Measurements from ENCODE around the gene PRR13. TPM values are rescaled to one million over a fixed set of nuclear protein-coding genes. Genes with fewer than 3 reads are reported as not detected.
A peak's percentile ranks its signal among the peaks of the same experiment; 100 is the strongest.

The PRR13 gene
- total RNA-seq, 4 donors from 2014 or later = 47.8 to 77.6 (median 65.3) TPM

DNA sequence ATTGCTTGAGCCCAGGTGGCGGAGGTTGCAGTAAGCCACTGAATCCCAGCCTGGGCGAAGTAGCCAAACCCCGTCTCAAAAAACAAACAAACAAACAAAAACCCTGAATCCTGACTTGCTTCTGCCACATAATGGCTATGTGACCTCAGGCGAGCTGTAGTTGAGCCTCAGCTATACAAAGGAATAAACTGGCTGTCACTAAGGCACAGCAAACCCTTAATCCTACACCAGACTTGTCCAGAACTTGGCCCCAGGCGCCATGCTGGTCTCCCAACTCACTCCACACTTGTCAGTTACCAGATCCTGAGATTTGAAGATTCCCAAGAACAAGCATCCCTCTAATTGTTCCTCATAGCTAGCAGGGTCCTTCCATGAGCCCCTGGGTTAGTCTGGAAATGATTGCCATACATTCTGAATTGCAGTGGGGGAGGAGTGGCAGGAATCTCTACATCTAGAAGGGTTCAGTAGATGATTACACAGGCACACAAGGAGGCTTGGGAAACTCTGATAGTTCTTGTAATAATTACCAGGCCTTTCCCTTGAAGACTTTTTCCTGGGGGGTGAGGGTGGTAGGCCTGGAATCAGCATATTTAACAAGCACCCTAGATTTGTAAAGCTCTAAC is 47.8 kb downstream of the PRR13 start:
- WGBS = 91% methylated on average over 5 of the region's 5 CpGs
- TF ChIP-seq POLR2AphosphoS5 (IDR thresholded peaks at IDR 0.05) (no peak), EP300 (IDR thresholded peaks at IDR 0.05) (no peak), POLR2A (IDR thresholded peaks at IDR 0.05; ENCODE audit: low read depth) (no peak), CTCF (IDR thresholded peaks at IDR 0.05) (no peak)
- no peaks in the 10 kb centered on the region for H3K27me3 ChIP-seq
- DNase-seq (ENCODE audit: extremely low spot score) = no peak
- H3K4me1 ChIP-seq = peaks cover 12 to 28% (median 25%) of the 10 kb centered on the region in 4 donors
- H3K27ac ChIP-seq (replicated peaks in 1 of 4) = no peak overlapping the region
- H3K9me3 ChIP-seq = no peaks in the 10 kb centered on the region
- intact Hi-C loops (cut with DNase I) = no loop called here
- H3K36me3 ChIP-seq = peaks cover 11 to 39% (median 37%) of the 10 kb centered on the region in 4 donors
- no peak overlapping the region for H3K4me3 ChIP-seq

GRCh38 chr12:53492188-53492587 is 50.7 kb downstream of the PRR13 start:
- WGBS = 64% methylated on average over 20 of the region's 20 CpGs
- no peak for DNase-seq (ENCODE audit: extremely low spot score)
- intact Hi-C loops (cut with DNase I) = no loop called here
- H3K9me3 ChIP-seq = no peaks in the 10 kb centered on the region
- H3K36me3 ChIP-seq = peaks cover 0 to 11% (median 9%) of the 10 kb centered on the region in 4 donors
- no peaks in the 10 kb centered on the region for H3K27me3 ChIP-seq
- TF ChIP-seq EP300 (IDR thresholded peaks at IDR 0.05) = no peak
- TF ChIP-seq POLR2AphosphoS5 (IDR thresholded peaks at IDR 0.05) = no peak
- no peak for TF ChIP-seq CTCF (IDR thresholded peaks at IDR 0.05)
- TF ChIP-seq POLR2A (IDR thresholded peaks at IDR 0.05; ENCODE audit: low read depth) = no peak
- peaks cover 23 to 47% (median 42%) of the 10 kb centered on the region in 4 donors for H3K4me1 ChIP-seq
- peak overlapping the region; percentile 86 to 88 (median 86) for H3K27ac ChIP-seq (replicated peaks in 1 of 4)
- peak overlapping the region; percentile 67 to 75 (median 70) for H3K4me3 ChIP-seq

DNA sequence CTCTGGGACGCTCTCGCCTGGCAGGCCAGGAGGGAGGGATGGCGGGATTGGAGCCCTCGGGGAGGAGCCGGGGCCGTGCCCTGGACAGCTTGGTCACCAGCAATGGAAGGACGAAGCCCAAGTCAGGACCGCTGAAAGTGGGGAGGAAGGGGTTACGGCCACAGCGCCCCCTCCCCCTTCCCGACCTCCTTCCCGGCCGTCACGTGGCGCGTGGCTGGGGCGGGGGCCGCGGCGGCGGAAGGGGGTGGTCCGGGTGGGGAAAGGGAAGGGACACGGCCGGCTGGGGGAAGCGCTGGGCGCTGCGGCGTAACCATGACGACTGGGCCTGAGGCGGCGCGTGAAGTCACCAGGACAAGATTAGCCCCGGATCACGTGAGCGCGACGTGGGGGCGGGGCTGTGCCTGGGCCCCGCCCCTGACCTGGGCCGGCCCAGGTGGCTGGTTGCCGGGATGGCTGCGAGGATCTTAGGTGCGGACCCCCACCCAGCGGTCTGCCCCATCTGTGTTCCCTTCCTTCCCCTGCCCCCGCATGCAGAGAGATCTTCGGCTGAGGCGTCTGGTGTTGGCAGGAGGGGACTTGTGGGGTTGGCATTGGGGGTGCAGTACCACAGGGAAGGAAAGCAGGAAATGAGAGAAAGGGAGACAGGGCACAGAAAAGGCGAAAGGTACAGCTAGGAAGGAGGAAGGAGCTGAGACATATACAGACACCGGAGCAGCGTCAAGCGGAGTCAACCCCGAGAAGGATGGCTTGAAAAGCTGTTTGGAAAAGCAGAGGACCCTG is 51.5 kb downstream of the PRR13 start:
- DNase-seq (ENCODE audit: extremely low spot score) = peak; percentile 99
- TF ChIP-seq EP300 (IDR thresholded peaks at IDR 0.05) (peak; percentile 18), CTCF (IDR thresholded peaks at IDR 0.05) (no peak), POLR2AphosphoS5 (IDR thresholded peaks at IDR 0.05) (peak; percentile 70 to 80)
- Histone ChIP-seq H3K9me3 (no peaks in the 10 kb centered on the region), H3K4me1 (peaks cover 23 to 55% (median 48%) of the 10 kb centered on the region in 4 donors), H3K27me3 (no peaks in the 10 kb centered on the region), H3K4me3 (peak overlapping the region; percentile 67 to 75 (median 70)), H3K27ac (replicated peaks in 1 of 4) (peak overlapping the region; percentile 86 to 88 (median 86)), H3K36me3 (peaks cover 0 to 3% (median 2%) of the 10 kb centered on the region in 4 donors)
- intact Hi-C loops (cut with DNase I) = no loop called here
- 2% methylated on average over 12 of the region's 52 CpGs for WGBS

DNA sequence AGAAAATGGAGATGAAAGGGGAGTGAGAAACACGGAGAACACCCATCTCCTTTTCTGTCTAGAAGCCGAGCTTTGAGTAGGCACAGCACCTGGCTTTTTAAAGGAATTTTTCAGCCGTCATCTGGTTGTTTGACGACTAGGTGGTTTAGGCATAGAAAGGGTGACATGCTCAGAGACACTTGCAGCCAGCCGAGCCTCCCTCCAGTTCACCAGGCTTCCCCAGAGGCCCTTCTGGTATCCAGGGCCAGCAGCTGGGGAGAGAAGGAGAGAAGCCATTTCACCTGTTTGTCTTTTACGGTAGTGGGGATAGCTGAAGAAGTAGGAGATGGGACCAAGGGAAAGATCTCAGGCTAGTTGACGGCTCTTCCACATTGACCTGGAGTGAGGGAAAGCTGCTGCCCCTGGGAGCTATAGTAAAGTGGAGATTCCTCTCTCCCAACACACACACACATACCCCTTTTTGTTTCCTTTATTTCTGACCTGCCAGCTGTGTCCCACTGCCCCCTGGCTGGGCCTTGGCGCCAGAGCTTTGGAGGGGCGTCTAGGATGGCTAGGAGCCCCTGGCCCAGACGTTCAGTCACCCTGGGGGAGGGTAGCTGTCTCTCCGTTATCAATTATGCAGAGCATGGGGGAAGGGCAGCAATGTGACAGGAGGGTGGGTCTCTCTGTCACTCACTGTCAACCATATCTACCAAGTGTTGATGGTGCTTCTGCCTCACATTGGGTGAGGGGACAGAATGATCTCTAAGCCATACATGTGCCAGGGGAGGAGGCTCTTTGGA is 52.3 kb downstream of the PRR13 start:
- WGBS = 43% methylated on average over 11 of the region's 11 CpGs
- TF ChIP-seq CTCF (IDR thresholded peaks at IDR 0.05) (no peak), POLR2A (IDR thresholded peaks at IDR 0.05; ENCODE audit: low read depth) (no peak), EP300 (IDR thresholded peaks at IDR 0.05) (no peak), POLR2AphosphoS5 (IDR thresholded peaks at IDR 0.05) (no peak)
- Histone ChIP-seq H3K4me3 (peak overlapping the region; percentile 67 to 75 (median 70)), H3K27ac (replicated peaks in 1 of 4) (peak overlapping the region; percentile 86 to 88 (median 86)), H3K36me3 (no peaks in the 10 kb centered on the region), H3K27me3 (no peaks in the 10 kb centered on the region), H3K4me1 (peaks cover 28 to 63% (median 56%) of the 10 kb centered on the region in 4 donors), H3K9me3 (no peaks in the 10 kb centered on the region)
- intact Hi-C loops (cut with DNase I) = no loop called here
- no peak for DNase-seq (ENCODE audit: extremely low spot score)

Other genes starting within 250 kb of the PRR13 start
- 1 to 10 TPM; 1.1 to 1.8 (median 1.4) TPM for gene ITGB7, start 234.5 kb upstream of the PRR13 start, total RNA-seq
- gene RARG, start 209.5 kb upstream of the PRR13 start, total RNA-seq = 10 to 100 TPM; 10.3 to 26.1 (median 22.9) TPM
- 1 to 10 TPM in 1 of 4 donors, under 1 TPM in 3; under 0.01 to 2.0 (median 0.24) TPM for gene ESPL1, start 173.4 kb upstream of the PRR13 start, total RNA-seq
- gene PFDN5, start 146.2 kb upstream of the PRR13 start, total RNA-seq = 100 to 1,000 TPM; 446 to 812 (median 631) TPM
- gene MYG1, start 142.0 kb upstream of the PRR13 start, total RNA-seq = 10 to 100 TPM; 41.6 to 63.0 (median 46.2) TPM
- 10 to 100 TPM; 35.1 to 46.2 (median 38.3) TPM for gene AAAS, start 120.1 kb upstream of the PRR13 start, total RNA-seq
- gene SP7, start 105.4 kb upstream of the PRR13 start, total RNA-seq = not detected
- 10 to 100 TPM; 54.0 to 85.7 (median 72.2) TPM for gene SP1, start 61.6 kb upstream of the PRR13 start, total RNA-seq
- gene AMHR2, start 17.9 kb upstream of the PRR13 start, total RNA-seq = under 1 TPM in 2 of 4 donors, not detected in 2; 0.33 to 0.92 TPM
- gene PCBP2, start 10.4 kb downstream of the PRR13 start, total RNA-seq = 100 to 1,000 TPM; 275 to 374 (median 365) TPM
- 10 to 100 TPM; 12.6 to 20.1 (median 18.9) TPM for gene MAP3K12, start 57.7 kb downstream of the PRR13 start, total RNA-seq
- gene TARBP2, start 59.5 kb downstream of the PRR13 start, total RNA-seq = 10 to 100 TPM; 12.7 to 16.6 (median 12.9) TPM
- not detected for gene NPFF, start 65.8 kb downstream of the PRR13 start, total RNA-seq
- 10 to 100 TPM; 23.5 to 43.6 (median 37.1) TPM for gene ATF7, start 184.6 kb downstream of the PRR13 start, total RNA-seq
- gene ATP5MC2, start 234.3 kb downstream of the PRR13 start, total RNA-seq = 100 to 1,000 TPM; 204 to 266 (median 235) TPM

Data from esophagus muscularis mucosa (tissue), 4 donors.